Measurements from ENCODE around the gene ERMP1. TPM values are rescaled to one million over a fixed set of nuclear protein-coding genes. Genes with fewer than 3 reads are reported as not detected.
"Not testable (repeated sequence)": the region's sequence is repeated elsewhere in the genome, so short reads cannot be mapped to it uniquely, and the experiment has no call there.

Gene ERMP1, protein sequence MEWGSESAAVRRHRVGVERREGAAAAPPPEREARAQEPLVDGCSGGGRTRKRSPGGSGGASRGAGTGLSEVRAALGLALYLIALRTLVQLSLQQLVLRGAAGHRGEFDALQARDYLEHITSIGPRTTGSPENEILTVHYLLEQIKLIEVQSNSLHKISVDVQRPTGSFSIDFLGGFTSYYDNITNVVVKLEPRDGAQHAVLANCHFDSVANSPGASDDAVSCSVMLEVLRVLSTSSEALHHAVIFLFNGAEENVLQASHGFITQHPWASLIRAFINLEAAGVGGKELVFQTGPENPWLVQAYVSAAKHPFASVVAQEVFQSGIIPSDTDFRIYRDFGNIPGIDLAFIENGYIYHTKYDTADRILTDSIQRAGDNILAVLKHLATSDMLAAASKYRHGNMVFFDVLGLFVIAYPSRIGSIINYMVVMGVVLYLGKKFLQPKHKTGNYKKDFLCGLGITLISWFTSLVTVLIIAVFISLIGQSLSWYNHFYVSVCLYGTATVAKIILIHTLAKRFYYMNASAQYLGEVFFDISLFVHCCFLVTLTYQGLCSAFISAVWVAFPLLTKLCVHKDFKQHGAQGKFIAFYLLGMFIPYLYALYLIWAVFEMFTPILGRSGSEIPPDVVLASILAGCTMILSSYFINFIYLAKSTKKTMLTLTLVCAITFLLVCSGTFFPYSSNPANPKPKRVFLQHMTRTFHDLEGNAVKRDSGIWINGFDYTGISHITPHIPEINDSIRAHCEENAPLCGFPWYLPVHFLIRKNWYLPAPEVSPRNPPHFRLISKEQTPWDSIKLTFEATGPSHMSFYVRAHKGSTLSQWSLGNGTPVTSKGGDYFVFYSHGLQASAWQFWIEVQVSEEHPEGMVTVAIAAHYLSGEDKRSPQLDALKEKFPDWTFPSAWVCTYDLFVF
- 1 to 10 TPM; 7.0 to 8.5 TPM for total RNA-seq
- long read RNA-seq, donor 1, full-length matches to known transcripts = 1 of 4 reads
- long read RNA-seq, donor 1, partial matches to known transcripts = 0 of 4 reads
- long read RNA-seq, donor 1, other reads (novel, unspliced or antisense) = 3 of 4 reads
- long read RNA-seq, donor 2, partial matches to known transcripts = 0 of 1 reads
- long read RNA-seq, donor 2, other reads (novel, unspliced or antisense) = 1 of 1 reads

- intact Hi-C loops (cut with DNase I) = no loop called here
- peak; percentile 96 for DNase-seq (ENCODE audit: low spot score)
Measured at GRCh38 chr9:5832538-5833529, at the start of gene ERMP1. ERMP1 (minus strand) TSS chr9:5833117; CDS start chr9:5833027, 90 bp downstream.

GRCh38 chr9:5882244-5883012 lies 49.5 kb upstream of the ERMP1 start:
- not testable (repeated sequence) for DNase-seq (ENCODE audit: low spot score)
- intact Hi-C loops (cut with DNase I) = loop anchor here in 1 of 2 donors (10.0 kb wide), 1 partner anchor 422 kb away; no protein-coding TSS in a partner anchor

- DNase-seq (ENCODE audit: low spot score) = no peak
- intact Hi-C loops (cut with DNase I) = loop anchor here in 1 of 2 donors (10.0 kb wide), 1 partner anchor 425 kb away; no protein-coding TSS in a partner anchor
Measured at GRCh38 chr9:5879419-5880181, 46.7 kb upstream of the ERMP1 start.

DNA sequence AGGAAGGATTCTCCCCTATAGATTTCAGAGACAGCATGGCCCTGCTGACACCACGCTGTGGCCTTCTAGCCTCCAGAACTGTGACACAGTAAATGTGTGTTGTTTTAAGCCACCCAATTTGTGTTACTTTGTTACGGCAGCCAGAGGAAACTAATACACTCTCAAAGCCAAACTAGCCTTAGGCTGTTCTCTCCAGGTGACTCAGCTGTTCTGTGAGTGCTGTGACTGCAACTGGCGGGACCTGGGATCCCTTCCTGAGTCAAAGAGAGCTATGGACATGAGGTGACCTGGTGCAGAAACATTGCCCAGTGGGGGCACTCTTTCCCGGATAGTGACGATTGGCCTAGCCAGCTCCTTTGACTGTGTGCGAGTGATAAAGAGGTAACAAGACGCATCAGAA lies 43.8 kb upstream of the ERMP1 start:
- intact Hi-C loops (cut with DNase I) = no loop called here
- DNase-seq (ENCODE audit: low spot score) = no peak

GRCh38 chr9:5876026-5876425 lies 43.1 kb upstream of the ERMP1 start:
- intact Hi-C loops (cut with DNase I) = no loop called here
- DNase-seq (ENCODE audit: low spot score) = no peak

DNA sequence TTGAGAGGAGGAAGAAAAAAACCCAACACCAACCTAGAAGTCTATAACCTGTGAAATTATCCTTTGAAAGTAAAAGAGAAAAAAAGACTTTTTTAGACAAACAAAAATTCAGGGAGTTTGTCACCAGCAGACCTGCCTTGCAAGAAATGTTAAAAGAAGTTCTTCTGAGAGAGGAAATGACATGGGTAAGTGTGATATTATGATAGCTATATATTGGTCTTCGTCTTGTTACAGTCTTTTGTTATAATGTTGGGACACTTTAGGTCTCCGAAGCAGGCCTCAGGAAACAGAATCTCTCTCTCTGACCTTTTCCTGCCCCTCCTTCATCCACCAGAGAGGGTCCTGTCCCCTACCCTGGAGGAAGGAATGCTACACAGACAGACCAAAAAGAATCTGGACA lies 41.1 kb upstream of the ERMP1 start:
- intact Hi-C loops (cut with DNase I) = no loop called here
- no peak for DNase-seq (ENCODE audit: low spot score)

GRCh38 chr9:5873439-5873838 lies 40.5 kb upstream of the ERMP1 start:
- intact Hi-C loops (cut with DNase I) = no loop called here
- DNase-seq (ENCODE audit: low spot score) = no peak

GRCh38 chr9:5872511-5872910 lies 39.6 kb upstream of the ERMP1 start:
- no peak for DNase-seq (ENCODE audit: low spot score)
- intact Hi-C loops (cut with DNase I) = no loop called here

DNA sequence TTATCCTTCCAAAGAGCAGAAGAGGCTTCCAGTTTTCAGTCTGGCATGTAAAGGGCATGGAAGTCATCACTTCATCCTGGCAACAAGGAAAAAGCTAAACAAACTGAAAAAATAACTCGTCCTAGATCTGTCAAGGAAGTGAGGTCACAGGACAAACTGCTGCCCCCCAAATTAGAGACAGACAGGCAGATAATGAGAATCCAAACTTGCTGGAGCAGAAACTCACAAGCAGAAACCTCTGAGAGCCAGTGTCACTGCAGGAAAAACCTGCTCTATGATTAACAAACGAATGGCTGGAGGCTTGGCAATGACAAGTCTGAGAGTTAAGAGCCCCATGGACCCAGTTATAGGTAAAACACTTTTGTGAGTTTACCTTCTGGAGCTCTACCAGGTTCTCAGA lies 38.9 kb upstream of the ERMP1 start:
- no peak for DNase-seq (ENCODE audit: low spot score)
- intact Hi-C loops (cut with DNase I) = no loop called here

DNA sequence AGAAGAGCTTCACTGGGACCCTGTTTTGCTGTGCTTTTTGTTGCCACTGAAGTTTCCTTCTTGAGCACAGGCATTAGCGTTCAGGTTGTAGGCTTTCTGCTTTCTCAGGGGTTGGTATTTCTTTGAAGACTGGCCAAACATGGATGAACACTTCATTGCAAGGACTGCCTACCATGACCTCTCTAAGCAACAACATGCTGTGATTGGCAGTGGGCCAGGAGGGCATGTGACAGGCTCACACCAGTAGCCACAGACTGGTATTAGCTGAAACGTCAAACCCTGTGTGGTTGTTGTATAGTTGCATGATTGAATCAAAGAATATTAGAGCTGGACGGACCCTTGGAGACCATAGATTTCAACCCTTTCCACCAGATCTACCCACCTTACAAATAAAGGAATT lies 37.8 kb upstream of the ERMP1 start:
- DNase-seq (ENCODE audit: low spot score) = no peak
- intact Hi-C loops (cut with DNase I) = no loop called here

DNA sequence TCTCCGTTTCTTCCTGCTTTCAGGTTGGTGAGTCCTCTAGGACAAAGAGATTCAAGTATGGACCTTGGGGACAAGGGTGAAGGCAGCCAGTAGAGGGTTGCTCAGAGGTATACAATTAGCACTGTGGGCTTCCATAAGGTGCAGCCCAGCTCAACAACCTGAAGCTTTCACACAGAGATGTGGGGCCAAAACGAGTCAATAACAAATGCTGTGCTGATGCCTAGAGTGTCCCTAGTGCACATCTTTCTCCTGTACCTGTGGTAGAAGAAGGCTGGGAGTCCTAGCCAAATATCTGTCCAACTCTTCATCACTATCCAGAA lies 37.1 kb upstream of the ERMP1 start:
- intact Hi-C loops (cut with DNase I) = no loop called here

DNA sequence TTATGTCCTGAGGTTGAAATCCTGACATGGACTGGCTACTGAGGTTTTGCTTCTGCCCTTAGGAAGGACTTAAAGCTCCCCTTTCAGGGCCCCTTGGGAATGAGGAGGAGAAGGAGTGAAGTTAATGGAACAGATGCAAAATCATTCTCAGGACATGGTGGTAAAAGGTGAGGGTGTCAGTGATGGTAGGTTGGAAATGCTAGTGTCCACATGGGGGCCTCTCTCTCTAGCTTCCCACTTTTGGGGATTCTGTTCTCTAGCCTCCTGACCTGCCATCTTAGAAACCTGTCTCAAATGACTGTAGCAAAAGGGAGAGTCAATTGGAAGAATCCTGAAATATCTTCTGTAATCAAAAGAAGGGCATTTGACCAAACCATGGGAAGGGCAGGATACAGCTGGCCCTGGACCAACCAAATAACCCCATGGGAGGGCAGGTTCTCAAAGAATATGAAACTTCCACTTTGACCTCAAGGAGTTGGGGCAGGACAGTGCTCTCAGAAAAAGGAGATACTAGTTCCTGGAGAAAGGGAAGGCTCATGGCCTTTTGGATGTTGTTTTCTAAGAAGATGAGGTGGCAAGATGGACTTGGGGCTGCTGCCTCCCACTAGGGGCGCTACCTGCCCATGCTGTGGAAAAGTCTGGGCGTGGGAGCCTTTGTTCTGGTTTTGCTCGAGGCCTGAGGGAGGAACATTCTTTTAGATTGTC lies 36.5 kb upstream of the ERMP1 start:
- DNase-seq (ENCODE audit: low spot score) = no peak
- intact Hi-C loops (cut with DNase I) = no loop called here

More for the DNA sequence above, 37.1 kb upstream of the ERMP1 start:
- no peak for DNase-seq (ENCODE audit: low spot score)

DNA sequence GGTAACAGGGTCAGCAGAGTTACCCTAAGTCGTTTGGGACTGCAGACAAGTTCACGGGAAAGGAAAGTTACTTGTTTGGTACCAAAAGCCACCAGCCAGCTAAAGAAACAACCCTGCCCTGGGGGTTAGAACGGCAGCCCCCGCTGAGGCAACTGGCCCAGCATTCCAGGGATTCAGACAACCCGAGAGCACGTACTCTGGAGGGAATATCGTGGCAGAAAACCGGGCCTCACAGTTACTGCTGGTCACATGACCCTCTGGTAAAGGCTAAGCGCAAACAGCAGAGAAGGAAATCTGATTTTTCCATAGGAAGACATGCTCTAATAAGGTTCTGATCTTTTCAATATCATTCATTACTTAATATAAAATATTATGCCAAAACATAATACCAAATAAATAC lies 35.3 kb upstream of the ERMP1 start:
- DNase-seq (ENCODE audit: low spot score) = no peak
- intact Hi-C loops (cut with DNase I) = no loop called here

DNA sequence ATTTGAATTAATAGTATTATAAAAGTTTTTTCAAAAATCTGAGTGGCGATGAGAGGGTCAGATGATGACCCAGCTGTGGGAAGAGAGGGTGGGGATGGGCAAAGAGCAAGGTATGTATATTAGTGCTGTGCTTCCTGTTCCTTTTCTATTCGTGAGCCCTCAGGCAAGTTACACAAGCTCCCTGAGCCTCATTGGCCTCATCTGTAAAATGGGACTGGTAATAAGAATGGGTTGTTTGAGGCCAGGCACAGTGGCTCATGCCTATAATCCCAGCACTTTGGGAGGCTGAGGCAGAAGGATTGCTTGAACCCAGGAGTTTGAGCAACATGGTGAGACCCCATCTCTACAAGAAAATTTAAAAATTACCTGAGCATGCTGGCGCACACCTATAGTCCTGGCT lies 33.8 kb upstream of the ERMP1 start:
- DNase-seq (ENCODE audit: low spot score) = no peak
- intact Hi-C loops (cut with DNase I) = no loop called here

DNA sequence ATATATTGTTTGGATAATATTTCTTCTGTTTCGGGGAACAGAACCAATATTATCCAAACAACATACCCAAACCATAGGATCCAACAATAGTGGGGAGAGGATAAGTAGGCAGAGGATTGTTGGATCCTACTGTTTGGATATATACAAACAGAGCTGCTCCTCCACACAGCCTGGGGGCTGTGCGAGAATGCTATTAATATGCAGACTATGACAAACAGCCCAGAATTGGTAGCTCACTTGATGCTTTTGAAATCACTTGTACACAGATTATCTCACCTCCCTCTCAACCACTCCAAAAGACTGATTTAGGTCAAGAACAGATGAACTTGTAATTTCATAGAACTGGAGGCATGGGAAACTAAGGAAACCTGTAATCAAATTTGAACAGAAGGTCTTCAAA lies 33.4 kb upstream of the ERMP1 start:
- DNase-seq (ENCODE audit: low spot score) = no peak
- intact Hi-C loops (cut with DNase I) = no loop called here

- DNase-seq (ENCODE audit: low spot score) = no peak
- intact Hi-C loops (cut with DNase I) = loop anchor here in 1 of 2 donors (5.0 kb wide), 1 partner anchor 898 kb away; no protein-coding TSS in a partner anchor
Measured at GRCh38 chr9:5864446-5864845, 31.5 kb upstream of the ERMP1 start.
